HPDE6-E6E7 (cell line): ENCODE measurements around the gene MTHFD1L.
"Not testable (repeated sequence)": the region's sequence is repeated elsewhere in the genome, so short reads cannot be mapped to it uniquely, and the experiment has no call there.

ENCODE experiments used
- DNase-seq: peaks from one replicate; pipeline ENCODE4 v3.0.0; 2011; ENCODE audit warnings: missing footprints; ENCODE audit errors: extremely low spot score

The MTHFD1L gene

DNA sequence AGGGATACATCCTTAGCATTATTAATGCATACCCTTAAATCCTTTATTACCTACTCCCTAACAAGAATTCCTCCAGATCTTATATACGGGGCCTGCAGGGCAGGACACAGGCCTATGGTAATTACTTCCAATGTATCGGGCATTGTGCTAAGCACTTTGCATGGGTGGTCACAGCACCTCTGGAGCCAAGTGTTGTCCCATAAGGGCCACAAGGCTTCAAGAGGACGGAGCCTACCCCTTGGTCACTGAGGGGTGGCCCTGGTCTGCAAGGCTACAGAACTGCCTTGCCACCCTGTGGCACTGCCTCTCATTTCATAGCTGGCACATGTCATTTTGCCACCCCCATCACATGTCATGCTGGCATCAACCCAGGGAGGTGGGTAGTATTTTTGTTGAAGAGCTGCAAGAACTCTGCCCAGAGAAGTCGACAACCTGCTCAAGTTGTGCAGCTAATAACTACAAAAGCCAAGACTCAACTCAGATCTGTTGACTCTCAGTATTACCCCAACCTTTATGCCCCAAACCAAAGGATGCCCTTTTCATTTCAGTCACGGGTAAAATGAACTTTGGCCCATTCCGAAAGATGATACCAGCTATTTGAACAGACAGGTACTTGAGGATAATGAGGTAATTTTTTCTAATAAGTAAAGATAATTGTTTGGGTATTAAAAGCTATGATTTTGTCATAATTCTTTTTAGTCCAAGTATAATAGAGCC, 230.2 kb downstream of the MTHFD1L start:
- no peak for DNase-seq

GRCh38 chr6:151096255-151096612, 230.7 kb downstream of the MTHFD1L start:
- DNase-seq, result no peak

- no peak for DNase-seq
These were observed 231.4 kb downstream of the MTHFD1L start for GRCh38 chr6:151096691-151097606.

DNA sequence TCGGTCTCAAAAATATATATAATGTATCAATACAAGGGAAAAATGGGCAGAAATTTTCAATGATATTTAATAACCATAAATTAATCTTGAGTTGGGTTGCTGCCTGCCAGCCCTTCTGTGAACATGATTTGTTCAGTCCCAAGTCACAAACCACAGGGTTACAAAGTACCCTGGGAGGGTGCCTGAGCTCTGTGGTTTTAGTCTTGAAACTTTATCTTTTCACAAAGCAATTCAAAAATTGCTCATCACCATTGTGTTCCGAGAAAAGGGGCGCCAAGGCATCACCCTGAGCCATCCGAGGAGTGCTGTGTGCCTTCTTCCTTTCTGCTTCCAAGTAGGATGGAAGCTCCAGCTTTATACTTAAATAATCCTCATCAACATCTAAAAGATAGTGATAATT, 232.7 kb downstream of the MTHFD1L start:
- DNase-seq, result no peak

DNA sequence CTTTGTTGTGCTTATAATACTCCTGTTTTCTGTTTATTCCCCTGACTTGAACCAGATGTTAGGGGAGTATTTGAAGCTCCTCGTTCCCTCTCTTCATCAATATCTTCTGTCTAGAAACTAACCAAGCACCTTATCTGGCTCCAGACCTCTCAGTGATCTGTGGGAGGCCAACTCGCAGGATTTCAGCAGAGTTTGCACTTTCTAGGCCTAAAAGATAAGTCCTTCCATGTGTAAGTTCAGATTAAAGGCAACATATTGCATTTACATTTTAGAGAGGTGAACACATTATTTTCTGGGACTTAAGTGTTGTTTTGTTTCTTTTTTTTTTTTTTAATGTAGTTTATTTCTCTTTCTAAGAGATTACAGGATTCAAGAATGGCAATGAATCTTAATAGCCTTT, 234.8 kb downstream of the MTHFD1L start:
- no peak for DNase-seq

GRCh38 chr6:151101161-151101815, 235.8 kb downstream of the MTHFD1L start:
- DNase-seq, result no peak

DNA sequence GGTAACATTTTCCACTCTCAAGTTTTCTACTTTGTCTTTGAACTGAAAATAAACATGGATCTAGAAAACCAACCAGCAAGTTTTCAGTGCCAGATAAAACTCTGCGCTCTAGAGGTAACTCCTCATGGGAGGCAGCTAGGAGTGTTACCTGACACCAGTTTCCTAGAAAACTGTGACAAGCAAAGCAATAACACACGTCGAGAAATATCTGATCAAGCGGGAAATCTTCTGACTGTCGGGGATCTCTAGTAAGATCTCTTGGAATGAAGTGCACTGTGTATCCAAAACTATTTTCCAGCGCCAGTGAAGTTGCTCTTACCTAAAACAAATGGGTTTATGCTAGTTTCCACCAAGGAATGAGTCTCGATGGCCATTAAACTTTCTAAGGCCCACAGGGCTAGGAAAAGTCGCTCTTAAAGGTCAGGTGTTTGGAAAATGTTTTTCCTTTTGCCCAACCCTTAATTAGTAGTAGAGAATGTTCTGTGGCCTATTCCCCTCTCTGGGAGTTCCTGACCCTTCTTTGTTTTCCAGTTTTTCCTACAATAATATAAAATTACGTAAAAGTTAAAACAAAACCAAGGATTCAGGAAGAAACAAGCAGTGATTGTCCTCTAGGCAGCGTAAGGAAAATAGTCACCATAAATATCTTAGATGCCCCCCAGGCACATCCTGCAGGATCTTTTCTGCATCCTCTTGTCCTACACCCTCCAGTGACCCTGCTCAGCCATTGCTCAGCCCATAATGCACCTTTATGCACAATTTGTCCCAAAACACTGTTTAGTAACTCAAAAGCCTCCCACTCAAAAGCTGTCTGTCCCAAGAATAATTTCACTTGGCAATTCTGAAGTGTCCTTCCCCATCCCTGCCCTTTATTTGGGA, 236.6 kb downstream of the MTHFD1L start:
- DNase-seq, result no peak

GRCh38 chr6:151103266-151103665, 237.8 kb downstream of the MTHFD1L start:
- DNase-seq, result no peak

DNA sequence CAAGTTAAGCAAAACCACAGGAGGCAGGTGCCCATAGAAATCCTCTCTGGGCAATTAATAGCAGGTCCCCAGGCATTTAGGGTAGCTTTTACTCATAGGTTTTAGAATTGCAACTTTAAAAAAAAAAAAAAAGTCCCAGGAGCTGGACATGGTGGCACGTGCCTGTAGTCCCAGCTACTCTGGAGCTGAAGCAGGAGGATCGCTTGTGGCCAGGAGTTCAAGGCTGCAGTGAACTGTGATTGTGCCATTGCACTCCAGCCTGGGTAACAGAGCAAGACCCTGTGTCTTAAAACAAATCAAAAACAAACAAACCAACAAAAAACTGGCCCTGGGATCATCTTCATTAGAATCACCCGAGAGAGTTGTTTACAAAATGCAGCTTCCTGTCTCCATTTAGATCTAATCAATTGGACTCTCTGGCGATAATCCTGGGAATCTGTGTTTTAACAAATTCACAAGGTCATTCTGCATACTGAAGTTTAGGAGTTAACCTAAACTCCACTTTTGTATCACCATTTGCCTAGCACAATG, 242.5 kb downstream of the MTHFD1L start:
- no peak for DNase-seq

DNA sequence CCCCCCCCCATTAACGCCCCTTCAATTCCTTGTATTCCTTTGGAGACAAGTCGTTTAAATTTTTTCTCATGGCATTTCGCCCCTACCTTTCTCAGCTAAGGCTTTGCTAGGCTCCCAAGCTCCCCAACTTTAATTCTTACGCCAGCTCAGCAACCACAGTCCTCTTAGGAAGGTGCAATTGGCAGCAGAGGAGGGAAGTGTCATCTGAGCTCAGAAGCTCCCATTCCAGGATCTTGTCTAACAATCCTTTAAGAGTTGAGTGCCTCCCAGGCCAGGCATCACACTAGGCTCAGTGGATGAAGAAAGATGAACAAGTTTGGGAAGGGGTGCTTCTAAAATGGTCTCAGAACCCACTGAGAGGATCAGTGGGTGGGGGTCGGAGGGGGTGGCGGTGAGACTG, 243.0 kb downstream of the MTHFD1L start:
- DNase-seq, result no peak

GRCh38 chr6:151109361-151109760, 243.9 kb downstream of the MTHFD1L start:
- DNase-seq, result no peak

- DNase-seq, result no peak
These were observed 244.5 kb downstream of the MTHFD1L start for GRCh38 chr6:151109869-151110575.

DNA sequence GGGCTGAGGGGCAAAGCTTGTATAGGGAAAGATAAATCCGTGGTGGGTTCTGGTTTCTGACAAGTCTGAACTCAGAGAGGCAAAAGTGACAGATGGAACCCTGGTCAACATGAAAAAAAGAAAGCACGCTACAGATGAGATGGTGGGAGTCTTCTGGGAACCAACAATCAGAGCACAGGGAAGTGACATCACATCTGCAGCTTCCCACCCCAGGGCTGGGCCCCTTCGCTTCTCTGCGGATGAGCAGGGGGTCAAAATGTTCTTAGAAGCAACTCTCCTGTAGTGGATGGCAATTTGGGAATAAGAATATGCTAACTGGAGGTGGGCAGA, 245.0 kb downstream of the MTHFD1L start:
- no peak for DNase-seq

- DNase-seq, result no peak
These were observed 246.2 kb downstream of the MTHFD1L start for GRCh38 chr6:151111670-151112069.

DNA sequence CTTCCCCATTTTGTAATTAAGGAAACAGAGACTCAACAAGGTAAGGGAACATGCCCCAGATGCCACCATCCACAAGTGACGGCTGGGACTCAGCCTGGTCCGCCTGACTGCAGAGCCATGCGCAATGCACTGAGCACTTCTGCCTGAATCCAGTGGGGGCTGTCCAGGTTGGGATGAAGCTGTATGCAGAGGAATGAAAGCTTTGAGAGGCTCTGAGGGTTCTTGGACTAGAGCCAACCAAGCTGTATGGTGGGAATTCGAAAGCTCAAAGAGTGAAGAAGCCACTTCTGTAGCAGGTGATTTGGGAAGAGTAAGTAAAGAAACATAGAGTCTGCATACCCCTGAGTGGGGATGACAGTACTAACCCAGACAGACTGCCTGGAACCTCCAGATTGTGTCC, 246.6 kb downstream of the MTHFD1L start:
- no peak for DNase-seq

DNA sequence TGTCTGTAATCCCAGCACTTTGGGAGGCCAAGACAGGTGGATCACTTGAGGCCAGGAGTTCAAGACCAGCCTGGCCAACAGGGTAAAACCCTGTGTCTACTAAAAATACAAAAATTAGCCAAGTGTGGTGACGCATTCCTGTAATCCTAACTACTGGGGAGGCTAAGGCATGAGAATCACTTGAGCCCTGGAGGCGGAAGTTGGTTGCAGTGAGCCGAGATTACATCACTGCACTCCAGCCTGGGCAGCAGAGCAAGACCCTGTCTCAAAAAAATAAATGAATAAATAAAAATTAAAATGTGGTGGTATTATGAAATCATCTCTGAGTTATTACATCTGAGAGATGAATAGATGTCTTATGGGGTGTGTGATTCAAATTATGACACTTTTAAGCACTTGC, 247.4 kb downstream of the MTHFD1L start:
- not testable (repeated sequence) for DNase-seq

- no peak for DNase-seq
These were observed 248.1 kb downstream of the MTHFD1L start for GRCh38 chr6:151113641-151114040.

- no peak for DNase-seq
These were observed 253.1 kb downstream of the MTHFD1L start for GRCh38 chr6:151118461-151119123.

- DNase-seq, result no peak
These were observed 254.5 kb downstream of the MTHFD1L start for GRCh38 chr6:151119823-151120524.

- DNase-seq, result no peak
These were observed 256.4 kb downstream of the MTHFD1L start for GRCh38 chr6:151121900-151122299.
